Astrocyte (in vitro differentiated cells and primary cell): Measurements from ENCODE around the gene FBP2.

Experiments used
- EZH2 ChIP-seq: IDR thresholded peaks from 2 replicates; pipeline ENCODE4 v1.6.1; 2012; ENCODE audit warnings: mild to moderate bottlenecking, low read length, inconsistent platforms; ENCODE audit not compliant: insufficient read depth
- TF ChIP-seq, protein P1 (sequence below): IDR thresholded peaks from 2 replicates; pipeline ENCODE4 v1.5.1; 2011; ENCODE audit warnings: low read depth, mild to moderate bottlenecking, inconsistent platforms, low read length, moderate library complexity; ENCODE audit not compliant: insufficient read depth

DNA sequence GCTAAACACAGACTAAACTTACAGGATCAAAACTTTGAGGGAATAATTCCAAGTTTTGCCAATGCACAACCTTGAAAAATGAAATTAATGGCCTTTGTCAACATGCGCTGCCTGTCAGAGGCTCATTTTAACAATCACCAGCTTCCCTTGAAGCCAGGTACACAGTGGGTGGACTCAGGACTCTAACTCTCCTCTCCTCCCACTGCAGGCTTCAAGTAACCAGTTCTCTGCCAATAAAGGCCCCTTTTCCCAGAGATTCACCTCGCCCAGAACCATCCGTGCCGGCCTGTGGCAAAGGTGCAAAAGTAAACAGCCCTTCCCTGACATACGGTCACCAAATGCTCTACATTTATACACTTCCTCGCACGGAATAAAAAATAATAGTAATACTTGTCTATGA lies 18.4 kb upstream of the FBP2 start:
- TF ChIP-seq, protein P1, sequence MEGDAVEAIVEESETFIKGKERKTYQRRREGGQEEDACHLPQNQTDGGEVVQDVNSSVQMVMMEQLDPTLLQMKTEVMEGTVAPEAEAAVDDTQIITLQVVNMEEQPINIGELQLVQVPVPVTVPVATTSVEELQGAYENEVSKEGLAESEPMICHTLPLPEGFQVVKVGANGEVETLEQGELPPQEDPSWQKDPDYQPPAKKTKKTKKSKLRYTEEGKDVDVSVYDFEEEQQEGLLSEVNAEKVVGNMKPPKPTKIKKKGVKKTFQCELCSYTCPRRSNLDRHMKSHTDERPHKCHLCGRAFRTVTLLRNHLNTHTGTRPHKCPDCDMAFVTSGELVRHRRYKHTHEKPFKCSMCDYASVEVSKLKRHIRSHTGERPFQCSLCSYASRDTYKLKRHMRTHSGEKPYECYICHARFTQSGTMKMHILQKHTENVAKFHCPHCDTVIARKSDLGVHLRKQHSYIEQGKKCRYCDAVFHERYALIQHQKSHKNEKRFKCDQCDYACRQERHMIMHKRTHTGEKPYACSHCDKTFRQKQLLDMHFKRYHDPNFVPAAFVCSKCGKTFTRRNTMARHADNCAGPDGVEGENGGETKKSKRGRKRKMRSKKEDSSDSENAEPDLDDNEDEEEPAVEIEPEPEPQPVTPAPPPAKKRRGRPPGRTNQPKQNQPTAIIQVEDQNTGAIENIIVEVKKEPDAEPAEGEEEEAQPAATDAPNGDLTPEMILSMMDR, result no peak
- TF ChIP-seq EZH2, result no peak
